ENCODE results near the gene ALKBH7.

The ALKBH7 gene

GRCh38 chr19:6372594-6373095, at the start of gene ALKBH7:
Gene ALKBH7, plus strand, starts transcription at chr19:6372794. Its CDS starts 27 bp downstream, at chr19:6372821.
- FAIRE-seq (peak; percentile 84), DNase-seq (ENCODE audit: insufficient read length, low spot score) (peak; percentile 70)
- TF ChIP-seq CTCF (IDR thresholded peaks at IDR 0.05; ENCODE audit: insufficient read depth, missing control alignments) = no peak

- TF ChIP-seq CTCF (IDR thresholded peaks at IDR 0.05; ENCODE audit: insufficient read depth, missing control alignments) = no peak
- FAIRE-seq (no peak), DNase-seq (ENCODE audit: insufficient read length, low spot score) (no peak)
These were observed 47.8 kb upstream of the ALKBH7 start for GRCh38 chr19:6324757-6325156.

- no peak for TF ChIP-seq CTCF (IDR thresholded peaks at IDR 0.05; ENCODE audit: insufficient read depth, missing control alignments)
- DNase-seq (ENCODE audit: insufficient read length, low spot score) = no peak
- no peak for FAIRE-seq
These were observed 47.0 kb upstream of the ALKBH7 start for GRCh38 chr19:6325614-6326013.

GRCh38 chr19:6326815-6327214, 45.8 kb upstream of the ALKBH7 start:
- FAIRE-seq = no peak
- no peak for DNase-seq (ENCODE audit: insufficient read length, low spot score)
- TF ChIP-seq CTCF (IDR thresholded peaks at IDR 0.05; ENCODE audit: insufficient read depth, missing control alignments) = no peak

GRCh38 chr19:6333439-6333838, 39.2 kb upstream of the ALKBH7 start, which contains the start of gene ACER1:
Gene ACER1, minus strand, starts transcription at chr19:6333612. Its CDS starts 61 bp downstream, at chr19:6333551.
- FAIRE-seq = no peak
- no peak for DNase-seq (ENCODE audit: insufficient read length, low spot score)

GRCh38 chr19:6334490-6335285, 37.9 kb upstream of the ALKBH7 start:
- DNase-seq (ENCODE audit: insufficient read length, low spot score) (no peak), FAIRE-seq (no peak)
- no peak for TF ChIP-seq CTCF (IDR thresholded peaks at IDR 0.05; ENCODE audit: insufficient read depth, missing control alignments)

More at GRCh38 chr19:6333439-6333838, 39.2 kb upstream of the ALKBH7 start, which contains the start of gene ACER1:
- TF ChIP-seq CTCF (IDR thresholded peaks at IDR 0.05; ENCODE audit: insufficient read depth, missing control alignments) = no peak
